GM12891 (cell line): ENCODE results near the gene TAOK3.

Experiments
- DNase-seq: peaks from one replicate; pipeline ENCODE4 v3.0.0; 2011; ENCODE audit warnings: low spot score; ENCODE audit not compliant: insufficient read length
- FAIRE-seq: peaks from 2 replicates; lab custom pipeline; 2011; peaks lifted over from hg19 to GRCh38; lab: Jason Lieb, UNC
- PAX5 ChIP-seq: IDR thresholded peaks from 2 replicates; pipeline ENCODE4 v1.6.1; 2011; ENCODE audit warnings: low read length, moderate library complexity, mild to moderate bottlenecking; ENCODE audit not compliant: insufficient read depth, severe bottlenecking
- POLR2A ChIP-seq: IDR thresholded peaks from 2 replicates; pipeline ENCODE4 v1.6.1; 2011; ENCODE audit warnings: low read depth, low read length, control low read depth
- POLR2AphosphoS5 ChIP-seq: IDR thresholded peaks from 2 replicates; pipeline ENCODE4 v1.6.1; 2011; ENCODE audit warnings: low read depth, low read length, control low read depth
- POU2F2 ChIP-seq: IDR thresholded peaks from 2 replicates; pipeline ENCODE4 v1.6.1; 2011; ENCODE audit warnings: low read depth, mild to moderate bottlenecking, control low read depth, low read length, moderate library complexity
- SPI1 ChIP-seq: IDR thresholded peaks from 2 replicates; pipeline ENCODE4 v1.6.1; 2011; ENCODE audit warnings: low read depth, low read length, control low read depth
- TAF1 ChIP-seq: IDR thresholded peaks from 2 replicates; pipeline ENCODE4 v1.6.1; 2011; ENCODE audit warnings: low read depth, low read length, control low read depth

The TAOK3 gene

GRCh38 chr12:118307069-118307954 is 65.4 kb downstream of the TAOK3 start:
- TF ChIP-seq POLR2AphosphoS5 (no peak), SPI1 (no peak), POLR2A (peak; percentile 28; the same call in 1 of the 2 replicates), POU2F2 (no peak), PAX5 (no peak), TAF1 (no peak)
- FAIRE-seq (peak; percentile 74), DNase-seq (no peak)

- no peak for DNase-seq
- TF ChIP-seq POU2F2 (no peak), SPI1 (no peak), PAX5 (no peak), TAF1 (no peak), POLR2A (no peak), POLR2AphosphoS5 (no peak)
- no peak for FAIRE-seq
These were observed 68.6 kb downstream of the TAOK3 start for GRCh38 chr12:118304093-118304492.

GRCh38 chr12:118302053-118302452 is 70.7 kb downstream of the TAOK3 start:
- DNase-seq (no peak), FAIRE-seq (peak; percentile 62)

GRCh38 chr12:118299791-118300460 is 72.8 kb downstream of the TAOK3 start:
- FAIRE-seq, result peak; percentile 89
- no peak for DNase-seq
- TF ChIP-seq TAF1 (no peak), SPI1 (no peak), POLR2AphosphoS5 (no peak), POU2F2 (no peak), POLR2A (no peak), PAX5 (no peak)

More at GRCh38 chr12:118302053-118302452, 70.7 kb downstream of the TAOK3 start:
- TF ChIP-seq TAF1 (no peak), POLR2A (no peak), POU2F2 (no peak), POLR2AphosphoS5 (no peak), SPI1 (no peak), PAX5 (no peak)

- FAIRE-seq (no peak), DNase-seq (no peak)
- TF ChIP-seq SPI1 (no peak), POLR2A (no peak), POLR2AphosphoS5 (no peak), TAF1 (no peak), PAX5 (no peak), POU2F2 (no peak)
These were observed 75.4 kb downstream of the TAOK3 start for GRCh38 chr12:118297284-118297683.

- FAIRE-seq (no peak), DNase-seq (no peak)
- no peak for TF ChIP-seq SPI1
- TF ChIP-seq POU2F2, result no peak
- TF ChIP-seq POLR2A, result no peak
- TF ChIP-seq TAF1, result no peak
- TF ChIP-seq PAX5, result no peak
- TF ChIP-seq POLR2AphosphoS5, result no peak
These were observed 79.9 kb downstream of the TAOK3 start for GRCh38 chr12:118292836-118293235.

GRCh38 chr12:118290130-118290529 is 82.6 kb downstream of the TAOK3 start:
- no peak for DNase-seq
- TF ChIP-seq SPI1 (no peak), POU2F2 (no peak)
- FAIRE-seq, result no peak

GRCh38 chr12:118288174-118288573 is 84.5 kb downstream of the TAOK3 start:
- TF ChIP-seq POLR2AphosphoS5 (no peak), POLR2A (no peak), PAX5 (no peak), POU2F2 (no peak), SPI1 (no peak), TAF1 (no peak)
- FAIRE-seq (no peak), DNase-seq (no peak)

GRCh38 chr12:118287728-118288127 is 85.0 kb downstream of the TAOK3 start:
- TF ChIP-seq TAF1 (no peak), POLR2A (no peak), PAX5 (no peak), POLR2AphosphoS5 (no peak), SPI1 (no peak), POU2F2 (no peak)
- DNase-seq (no peak), FAIRE-seq (no peak)
